K562 (cell line): Measurements from ENCODE around the gene XAB2. TPM values are rescaled to one million over a fixed set of nuclear protein-coding genes. Genes with fewer than 3 reads are reported as not detected.

Experiments
- ARID4B ChIP-seq: sonication (generic); formaldehyde crosslinking; IDR thresholded peaks from 2 replicates; pipeline ENCODE4 v1.8.0; 2022; ENCODE audit warnings: mild to moderate bottlenecking, missing genetic modification reagents
- CEBPZ ChIP-seq: fragments of 150-350 bp; IDR thresholded peaks from 2 replicates; pipeline ENCODE4 v1.6.1; 2014; ENCODE audit warnings: low read depth, mild to moderate bottlenecking, low read length, borderline replicate concordance
- DEAF1 ChIP-seq: fragments of 450-650 bp; formaldehyde crosslinking; IDR thresholded peaks from 2 replicates; pipeline ENCODE4 v1.4.0; 2020; ENCODE audit warnings: mild to moderate bottlenecking, moderate library complexity
- E2F8 ChIP-seq: fragments of 450-650 bp; IDR thresholded peaks from 2 replicates; pipeline ENCODE4 v1.7.1; 2018; ENCODE audit warnings: mild to moderate bottlenecking, low read depth; ENCODE audit not compliant: partially characterized antibody
- ETV6 ChIP-seq, 3 experiments: fragments of 150-350 bp in 1 of 3; sonication (generic) in 1 of 3; formaldehyde crosslinking in 1 of 3; IDR thresholded peaks; 2 replicates each; pipeline versions ENCODE4 v1.6.1 to v1.8.0; 2014 to 2022; ENCODE audit warnings: borderline replicate concordance in 2 of 3, low read depth in 2 of 3, antibody characterized with exemption in 1 of 3, low read length in 1 of 3, mild to moderate bottlenecking in 1 of 3, missing genetic modification reagents in 1 of 3
- PHF20 ChIP-seq: fragments of 450-650 bp; IDR thresholded peaks from 2 replicates; pipeline ENCODE4 v1.6.1; 2018; ENCODE audit not compliant: partially characterized antibody
- PTTG1 ChIP-seq: fragments of 450-650 bp; IDR thresholded peaks from 2 replicates; pipeline ENCODE4 v1.6.1; 2016; ENCODE audit warnings: low read depth, mild to moderate bottlenecking, missing genetic modification characterization, missing compliant biosample characterization
- STAT5A ChIP-seq: IDR thresholded peaks from 2 replicates; pipeline ENCODE4 v1.6.1; 2012; ENCODE audit warnings: low read length, inconsistent platforms, borderline replicate concordance
- TCF3 ChIP-seq: sonication (generic); formaldehyde crosslinking; IDR thresholded peaks from 2 replicates; pipeline ENCODE4 v1.4.0; 2020; ENCODE audit warnings: mild to moderate bottlenecking, missing genetic modification reagents
- TCF7 ChIP-seq: sonication (generic); IDR thresholded peaks from 2 replicates; pipeline ENCODE4 v1.6.1; 2016; ENCODE audit warnings: antibody characterized with exemption, borderline replicate concordance
- ZBTB2 ChIP-seq: fragments of 450-650 bp; IDR thresholded peaks from 2 replicates; pipeline ENCODE4 v1.6.1; 2016; ENCODE audit warnings: antibody characterized with exemption
- ZNF143 ChIP-seq: sonication (generic); formaldehyde crosslinking; IDR thresholded peaks from 2 replicates; pipeline ENCODE4 v1.9.0; 2022; ENCODE audit warnings: mild to moderate bottlenecking, missing genetic modification reagents
- polyA plus RNA-seq, 8 experiments: library from polyadenylated mRNA; depleted of rRNA in 4 of 8; stranded (reverse) in 5 of 8; unstranded in 3 of 8; fragments of >200 nt; fragmentation: Nextera tagmentation in 2 of 8; fragmentation: Illumina TruSeq in 1 of 8; extraction: Ambion mirVana in 2 of 8; extraction: Trizol in 1 of 8; gene quantifications; 2 replicates each; pipeline versions ENCODE4 v1.2.1 to v1.2.3, GENCODE V29; 2011 to 2014; ENCODE audit warnings: inconsistent platforms in 1 of 8, missing spikeins in 1 of 8
- total RNA-seq, 7 experiments: library from RNA; depleted of rRNA in 6 of 7; stranded (reverse); fragments of >200 nt in 6 of 7; fragmentation: Illumina TruSeq in 2 of 7; extraction: Trizol in 2 of 7; gene quantifications; 2 replicates each; pipeline versions ENCODE4 v1.2.1 to v1.2.3, GENCODE V29; 2011 to 2021; ENCODE audit warnings: low replicate concordance in 1 of 7

Gene XAB2
- total and polyA plus RNA-seq, 9 of the 15 experiments (the other 6 are each of a cell fraction or from before 2014, with no cell fraction given): 0.21 to 58.3 (median 20.0) TPM

- TF ChIP-seq ARID4B (no peak), ETV6 (IDR thresholded peaks at IDR 0.05; ENCODE audit: borderline replicate concordance in 1 of 2, low read depth in 2 of 2, low read length in 1 of 2) (0 out of 4 replicates have a peak, but pooled peaks of 1 of the 2 experiments have one; percentile 53), ETV6 (CRISPR knock-in tag; IDR thresholded peaks at IDR 0.05; ENCODE audit: borderline replicate concordance) (no peak), PHF20 (peak; percentile 23), TCF7 (peak; percentile 100), TCF3 (CRISPR knock-in tag) (peak; percentile 25; the same call in 1 of the 2 replicates), STAT5A (no peak), PTTG1 (tag) (no peak), CEBPZ (no peak), ZBTB2 (no peak; the same call in 1 of the 2 replicates), DEAF1 (peak; percentile 44; the same call in 1 of the 2 replicates), ZNF143 (CRISPR knock-in tag) (no peak), E2F8 (peak; percentile 71)
These were observed 22.8 kb upstream of the XAB2 start (continued) for GRCh38 chr19:7652061-7652641.
